Testis (tissue), 3 donors: ENCODE measurements around the gene KCNQ1. TPM values are rescaled to one million over a fixed set of nuclear protein-coding genes. Genes with fewer than 3 reads are reported as not detected.

Experiments used
- DNase-seq: peaks from one replicate; pipeline ENCODE4 v3.0.0-alpha.2; 2019
- H3K27ac ChIP-seq, 2 donors: fragments of 200-600 bp; sonication (generic); one replicate each; pipeline ENCODE4 v1.5.1; 2019
- H3K27me3 ChIP-seq: fragments of 200-600 bp; sonication (generic); one replicate; pipeline ENCODE4 v1.5.1; 2019
- H3K36me3 ChIP-seq: fragments of 200-600 bp; sonication (generic); one replicate; pipeline ENCODE4 v1.5.1; 2017; ENCODE audit warnings: low read depth; ENCODE audit errors: missing control alignments
- H3K4me1 ChIP-seq: fragments of 200-600 bp; sonication (generic); one replicate; pipeline ENCODE4 v1.5.1; 2019
- H3K4me3 ChIP-seq, 2 donors: fragments of 200-600 bp; sonication (generic); one replicate each; pipeline ENCODE4 v1.5.1; 2017 to 2019
- H3K9me3 ChIP-seq: fragments of 200-600 bp; sonication (generic); one replicate; pipeline ENCODE4 v1.5.1; 2017
- POLR2A ChIP-seq: fragments of 450-650 bp; IDR thresholded peaks from one replicate; pipeline ENCODE4 v1.6.1; 2017; ENCODE audit warnings: antibody characterized with exemption, mild to moderate bottlenecking, moderate library complexity
- WGBS, 2 donors: methylation state at CpG; one replicate each; pipeline ENCODE4 v1.1.5; 2018; 5-methylcytosine and 5-hydroxymethylcytosine counted together
- intact Hi-C: fragments of 100-400 bp; cut with DNase I; formaldehyde crosslinking; loops from one replicate; pipeline ENCODE4 v1.15.1; 2023; ENCODE audit warnings: low total_unique reads
- polyA plus RNA-seq: library from polyadenylated mRNA; stranded (reverse); fragments of 350-450 nt; fragmentation: Illumina TruSeq; extraction: RNeasy Lipid Tissue Mini Kit (QIAGEN cat#74804); gene quantifications from one replicate; pipeline ENCODE4 v1.2.3, GENCODE V29; 2014; ENCODE audit warnings: low read depth, low replicate concordance; ENCODE audit not compliant: insufficient read depth
- total RNA-seq, 2 donors: library from RNA; depleted of rRNA; stranded (reverse); fragments of >200 nt; gene quantifications; one replicate each; pipeline ENCODE4 v1.2.3, GENCODE V29; 2016
- TF ChIP-seq, protein P1 (sequence below), 3 experiments: fragments of 450-650 bp in 2 of 3; fragments of 200-600 bp in 1 of 3; sonication (generic) in 1 of 3; IDR thresholded peaks; one replicate each; pipeline ENCODE4 v1.5.1; 2016 to 2019; ENCODE audit warnings: antibody characterized with exemption in 3 of 3, mild to moderate bottlenecking in 2 of 3, moderate library complexity in 1 of 3

Gene KCNQ1
- total and polyA plus RNA-seq, 3 donors from 2014 or later: 6.0 to 24.2 (median 12.8) TPM

GRCh38 chr11:2562890-2563212 lies 118.0 kb downstream of the KCNQ1 start:
- intact Hi-C loops: no loop called here
- TF ChIP-seq, protein P1, sequence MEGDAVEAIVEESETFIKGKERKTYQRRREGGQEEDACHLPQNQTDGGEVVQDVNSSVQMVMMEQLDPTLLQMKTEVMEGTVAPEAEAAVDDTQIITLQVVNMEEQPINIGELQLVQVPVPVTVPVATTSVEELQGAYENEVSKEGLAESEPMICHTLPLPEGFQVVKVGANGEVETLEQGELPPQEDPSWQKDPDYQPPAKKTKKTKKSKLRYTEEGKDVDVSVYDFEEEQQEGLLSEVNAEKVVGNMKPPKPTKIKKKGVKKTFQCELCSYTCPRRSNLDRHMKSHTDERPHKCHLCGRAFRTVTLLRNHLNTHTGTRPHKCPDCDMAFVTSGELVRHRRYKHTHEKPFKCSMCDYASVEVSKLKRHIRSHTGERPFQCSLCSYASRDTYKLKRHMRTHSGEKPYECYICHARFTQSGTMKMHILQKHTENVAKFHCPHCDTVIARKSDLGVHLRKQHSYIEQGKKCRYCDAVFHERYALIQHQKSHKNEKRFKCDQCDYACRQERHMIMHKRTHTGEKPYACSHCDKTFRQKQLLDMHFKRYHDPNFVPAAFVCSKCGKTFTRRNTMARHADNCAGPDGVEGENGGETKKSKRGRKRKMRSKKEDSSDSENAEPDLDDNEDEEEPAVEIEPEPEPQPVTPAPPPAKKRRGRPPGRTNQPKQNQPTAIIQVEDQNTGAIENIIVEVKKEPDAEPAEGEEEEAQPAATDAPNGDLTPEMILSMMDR (IDR thresholded peaks at IDR 0.05): no peak
- TF ChIP-seq POLR2A: no peak
- Histone ChIP-seq H3K9me3 (no peaks in the 10 kb centered on the region), H3K27me3 (no peaks in the 10 kb centered on the region), H3K27ac (no peak overlapping the region), H3K36me3 (no peaks in the 10 kb centered on the region), H3K4me3 (no peak overlapping the region), H3K4me1 (peaks cover 6% of the 10 kb centered on the region)
- no peak for DNase-seq
- WGBS, 2 donors: 90 to 91% methylated on average over 6 of the region's 6 CpGs

- Histone ChIP-seq H3K36me3 (no peaks in the 10 kb centered on the region), H3K27ac (no peak overlapping the region), H3K27me3 (no peaks in the 10 kb centered on the region), H3K9me3 (no peaks in the 10 kb centered on the region), H3K4me3 (no peak overlapping the region), H3K4me1 (peaks cover 6% of the 10 kb centered on the region)
- TF ChIP-seq, protein P1 (IDR thresholded peaks at IDR 0.05): no peak
- TF ChIP-seq POLR2A: no peak
- no peak for DNase-seq
- intact Hi-C loops: no loop called here
- WGBS, 2 donors: 88% methylated on average over 26 to 28 of the region's 28 CpGs
Observed at GRCh38 chr11:2563213-2564007, 118.6 kb downstream of the KCNQ1 start.

DNA sequence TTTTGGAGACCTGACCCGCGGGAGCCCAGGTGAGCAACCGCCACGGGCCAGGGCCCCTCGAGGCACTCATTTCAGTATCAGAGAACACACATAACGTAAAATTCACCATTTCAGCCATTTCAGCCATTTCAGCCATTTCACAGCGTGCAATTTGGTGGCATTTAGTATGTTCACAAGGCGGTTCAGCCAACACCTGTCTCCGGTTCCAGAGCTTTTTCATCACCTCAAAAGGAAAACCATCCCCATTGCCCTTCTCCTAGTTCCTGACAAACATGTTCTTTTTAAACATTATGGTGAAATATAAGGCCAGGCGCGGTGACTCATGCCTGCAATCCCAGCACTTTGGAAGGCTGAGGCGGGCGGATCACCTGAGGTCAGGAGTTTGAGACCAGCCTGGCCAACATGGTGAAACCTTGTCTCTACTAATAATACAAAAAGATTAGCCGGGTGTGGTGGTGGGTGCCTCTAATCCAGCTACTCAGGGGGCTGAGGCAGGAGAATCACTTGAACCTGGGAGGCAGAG lies 119.3 kb downstream of the KCNQ1 start:
- no peak for DNase-seq
- peaks cover 6% of the 10 kb centered on the region for H3K4me1 ChIP-seq
- 91 to 94% methylated on average over 14 of the region's 14 CpGs for WGBS, 2 donors
- TF ChIP-seq, protein P1 (IDR thresholded peaks at IDR 0.05): no peak
- no peak for TF ChIP-seq POLR2A
- H3K4me3 ChIP-seq: no peak overlapping the region
- no peaks in the 10 kb centered on the region for H3K36me3 ChIP-seq
- no peaks in the 10 kb centered on the region for H3K27me3 ChIP-seq
- H3K9me3 ChIP-seq: no peaks in the 10 kb centered on the region
- intact Hi-C loops: no loop called here
- no peak overlapping the region for H3K27ac ChIP-seq

DNA sequence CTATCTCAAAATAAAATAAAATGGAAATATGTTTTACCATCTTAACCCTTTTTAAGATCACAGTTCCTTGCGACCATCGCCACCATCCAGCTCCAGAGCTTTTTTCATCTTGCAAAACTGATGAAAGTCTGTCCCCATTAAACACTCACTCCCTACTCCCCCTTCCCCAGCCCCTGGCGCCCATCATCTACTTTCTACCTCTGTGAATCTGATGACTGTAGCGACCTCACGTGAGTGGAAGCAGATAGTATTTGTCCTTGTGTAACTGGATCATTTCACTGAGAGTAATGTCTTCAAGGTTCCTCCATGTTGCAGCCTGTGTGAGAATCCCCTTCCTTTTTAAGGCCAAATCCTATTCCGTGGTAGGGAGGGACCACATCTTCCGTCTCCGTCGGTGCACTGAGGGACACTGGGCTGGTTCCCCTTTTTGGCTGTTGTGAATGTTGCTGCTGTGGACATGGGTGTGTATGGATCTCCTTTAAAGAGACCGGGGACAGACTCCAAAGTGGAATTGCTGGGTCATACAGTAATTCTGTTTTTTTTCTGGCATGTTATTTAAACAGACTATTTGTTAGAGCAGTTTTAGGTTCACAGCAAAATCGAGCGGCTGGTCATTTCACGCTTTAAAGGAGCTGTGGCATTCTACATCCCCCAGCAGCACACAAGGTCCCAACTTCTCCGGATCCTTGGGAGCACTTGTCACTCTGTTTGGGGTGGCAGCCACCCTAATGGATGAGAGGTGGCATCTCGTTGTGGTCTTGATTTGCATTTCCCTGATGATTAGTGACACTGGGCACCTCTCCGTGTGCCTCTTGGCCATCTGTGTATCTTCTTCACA lies 120.0 kb downstream of the KCNQ1 start:
- DNase-seq: no peak
- Histone ChIP-seq H3K27ac (no peak overlapping the region), H3K4me3 (no peak overlapping the region), H3K9me3 (no peaks in the 10 kb centered on the region), H3K4me1 (peaks cover 6% of the 10 kb centered on the region), H3K36me3 (no peaks in the 10 kb centered on the region), H3K27me3 (no peaks in the 10 kb centered on the region)
- intact Hi-C loops: no loop called here
- 85% methylated on average over 16 of the region's 16 CpGs for WGBS, 2 donors
- TF ChIP-seq, protein P1 (IDR thresholded peaks at IDR 0.05): no peak
- TF ChIP-seq POLR2A: no peak
